ENCODE results near the gene TYRO3. TPM values are rescaled to one million over a fixed set of nuclear protein-coding genes. Genes with fewer than 3 reads are reported as not detected.
A peak's percentile ranks its signal among the peaks of the same experiment; 100 is the strongest.

Gene TYRO3
- total and polyA plus RNA-seq, 2 of the 13 experiments (the other 11 are each of a cell fraction or from before 2014, with no cell fraction given): 24.0 to 43.6 TPM

DNA sequence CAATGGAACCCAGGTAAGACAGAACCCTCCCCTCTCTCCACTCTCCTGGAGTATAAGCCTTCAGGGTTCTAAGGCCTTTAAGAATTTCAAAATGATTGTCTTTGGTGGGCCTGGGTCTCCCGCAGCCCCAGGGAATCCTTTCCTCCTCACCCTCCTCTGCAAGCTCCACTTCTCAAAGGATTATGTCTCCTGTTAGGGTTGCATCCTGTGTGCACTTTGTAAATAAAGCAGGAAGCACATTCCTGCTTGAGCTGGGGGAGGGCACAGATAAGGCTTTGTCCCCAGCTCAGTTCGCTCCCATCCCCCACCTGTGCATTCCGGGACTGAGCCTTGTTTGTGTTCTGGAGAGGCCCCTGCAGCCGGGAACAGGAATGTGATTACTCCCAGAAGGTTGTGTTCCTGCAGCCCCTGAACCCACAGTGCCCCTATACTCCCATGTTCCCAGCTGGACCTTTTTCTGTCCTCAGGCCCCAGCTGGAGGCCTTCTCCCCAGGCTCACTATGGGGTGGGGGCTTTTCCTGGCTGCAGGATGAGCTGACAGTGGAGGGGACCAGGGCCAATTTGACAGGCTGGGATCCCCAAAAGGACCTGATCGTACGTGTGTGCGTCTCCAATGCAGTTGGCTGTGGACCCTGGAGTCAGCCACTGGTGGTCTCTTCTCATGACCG, 9.5 kb downstream of the TYRO3 start (continued):
- TF ChIP-seq, protein P1, sequence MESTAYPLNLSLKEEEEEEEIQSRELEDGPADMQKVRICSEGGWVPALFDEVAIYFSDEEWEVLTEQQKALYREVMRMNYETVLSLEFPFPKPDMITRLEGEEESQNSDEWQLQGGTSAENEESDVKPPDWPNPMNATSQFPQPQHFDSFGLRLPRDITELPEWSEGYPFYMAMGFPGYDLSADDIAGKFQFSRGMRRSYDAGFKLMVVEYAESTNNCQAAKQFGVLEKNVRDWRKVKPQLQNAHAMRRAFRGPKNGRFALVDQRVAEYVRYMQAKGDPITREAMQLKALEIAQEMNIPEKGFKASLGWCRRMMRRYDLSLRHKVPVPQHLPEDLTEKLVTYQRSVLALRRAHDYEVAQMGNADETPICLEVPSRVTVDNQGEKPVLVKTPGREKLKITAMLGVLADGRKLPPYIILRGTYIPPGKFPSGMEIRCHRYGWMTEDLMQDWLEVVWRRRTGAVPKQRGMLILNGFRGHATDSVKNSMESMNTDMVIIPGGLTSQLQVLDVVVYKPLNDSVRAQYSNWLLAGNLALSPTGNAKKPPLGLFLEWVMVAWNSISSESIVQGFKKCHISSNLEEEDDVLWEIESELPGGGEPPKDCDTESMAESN (CRISPR knock-in tag; conservative IDR thresholded peaks at IDR 0.05): 0 out of 2 replicates have a peak, but pooled peaks have one; percentile 54
- TF ChIP-seq KDM6A (CRISPR knock-in tag; IDR thresholded peaks at IDR 0.05; ENCODE audit: low read depth) (peak; percentile 99), MIER2 (CRISPR knock-in tag; IDR thresholded peaks at IDR 0.05) (peak; percentile 74), ZNF180 (CRISPR knock-in tag; IDR thresholded peaks at IDR 0.05; ENCODE audit: borderline replicate concordance, low read depth) (no peak), EED (CRISPR knock-in tag; IDR thresholded peaks at IDR 0.05) (no peak), KLF11 (CRISPR knock-in tag; IDR thresholded peaks at IDR 0.05) (0 out of 2 replicates have a peak, but pooled peaks have one; percentile 20), GTF3A (CRISPR knock-in tag; conservative IDR thresholded peaks at IDR 0.05) (no peak), STAG1 (CRISPR knock-in tag; IDR thresholded peaks at IDR 0.05) (peak; percentile 37; the same call in 1 of the 2 replicates), MAZ (IDR thresholded peaks at IDR 0.05; ENCODE audit: borderline replicate concordance, low read depth, low read length) (peak; percentile 48; the same call in 1 of the 2 replicates), MAZ (CRISPR knock-in tag; IDR thresholded peaks at IDR 0.05; ENCODE audit: low read depth) (no peak), RELA (CRISPR knock-in tag; IDR thresholded peaks at IDR 0.05) (no peak), RBM39 (IDR thresholded peaks at IDR 0.05; ENCODE audit: low read depth, low read length, poor library complexity, severe bottlenecking) (no peak), CBX2 (IDR thresholded peaks at IDR 0.05; ENCODE audit: low read depth, low read length) (no peak), CBX2 (CRISPR knock-in tag; IDR thresholded peaks at IDR 0.05; ENCODE audit: low read depth) (no peak), MAF1 (CRISPR knock-in tag; IDR thresholded peaks at IDR 0.05; ENCODE audit: borderline replicate concordance) (peak; percentile 78; the same call in 1 of the 2 replicates)
- TF ChIP-seq, protein P2, sequence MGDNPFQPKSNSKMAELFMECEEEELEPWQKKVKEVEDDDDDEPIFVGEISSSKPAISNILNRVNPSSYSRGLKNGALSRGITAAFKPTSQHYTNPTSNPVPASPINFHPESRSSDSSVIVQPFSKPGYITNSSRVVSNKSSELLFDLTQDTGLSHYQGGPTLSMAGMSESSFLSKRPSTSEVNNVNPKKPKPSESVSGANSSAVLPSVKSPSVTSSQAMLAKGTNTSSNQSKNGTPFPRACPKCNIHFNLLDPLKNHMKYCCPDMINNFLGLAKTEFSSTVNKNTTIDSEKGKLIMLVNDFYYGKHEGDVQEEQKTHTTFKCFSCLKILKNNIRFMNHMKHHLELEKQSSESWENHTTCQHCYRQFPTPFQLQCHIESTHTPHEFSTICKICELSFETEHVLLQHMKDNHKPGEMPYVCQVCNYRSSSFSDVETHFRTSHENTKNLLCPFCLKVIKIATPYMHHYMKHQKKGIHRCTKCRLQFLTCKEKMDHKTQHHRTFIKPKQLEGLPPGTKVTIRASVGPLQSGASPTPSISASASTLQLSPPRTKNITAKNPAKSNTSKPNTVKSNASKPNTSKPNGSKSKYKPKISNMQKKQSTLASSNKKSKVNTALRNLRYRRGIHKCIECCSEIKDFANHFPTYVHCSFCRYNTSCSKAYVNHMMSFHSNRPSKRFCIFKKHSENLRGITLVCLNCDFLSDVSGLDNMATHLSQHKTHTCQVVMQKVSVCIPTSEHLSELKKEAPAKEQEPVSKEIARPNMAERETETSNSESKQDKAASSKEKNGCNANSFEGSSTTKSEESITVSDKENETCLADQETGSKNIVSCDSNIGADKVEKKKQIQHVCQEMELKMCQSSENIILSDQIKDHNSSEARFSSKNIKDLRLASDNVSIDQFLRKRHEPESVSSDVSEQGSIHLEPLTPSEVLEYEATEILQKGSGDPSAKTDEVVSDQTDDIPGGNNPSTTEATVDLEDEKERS (CRISPR knock-in tag; IDR thresholded peaks at IDR 0.05): peak; percentile 69; the same call in 1 of the 2 replicates
- TF ChIP-seq, protein P3, sequence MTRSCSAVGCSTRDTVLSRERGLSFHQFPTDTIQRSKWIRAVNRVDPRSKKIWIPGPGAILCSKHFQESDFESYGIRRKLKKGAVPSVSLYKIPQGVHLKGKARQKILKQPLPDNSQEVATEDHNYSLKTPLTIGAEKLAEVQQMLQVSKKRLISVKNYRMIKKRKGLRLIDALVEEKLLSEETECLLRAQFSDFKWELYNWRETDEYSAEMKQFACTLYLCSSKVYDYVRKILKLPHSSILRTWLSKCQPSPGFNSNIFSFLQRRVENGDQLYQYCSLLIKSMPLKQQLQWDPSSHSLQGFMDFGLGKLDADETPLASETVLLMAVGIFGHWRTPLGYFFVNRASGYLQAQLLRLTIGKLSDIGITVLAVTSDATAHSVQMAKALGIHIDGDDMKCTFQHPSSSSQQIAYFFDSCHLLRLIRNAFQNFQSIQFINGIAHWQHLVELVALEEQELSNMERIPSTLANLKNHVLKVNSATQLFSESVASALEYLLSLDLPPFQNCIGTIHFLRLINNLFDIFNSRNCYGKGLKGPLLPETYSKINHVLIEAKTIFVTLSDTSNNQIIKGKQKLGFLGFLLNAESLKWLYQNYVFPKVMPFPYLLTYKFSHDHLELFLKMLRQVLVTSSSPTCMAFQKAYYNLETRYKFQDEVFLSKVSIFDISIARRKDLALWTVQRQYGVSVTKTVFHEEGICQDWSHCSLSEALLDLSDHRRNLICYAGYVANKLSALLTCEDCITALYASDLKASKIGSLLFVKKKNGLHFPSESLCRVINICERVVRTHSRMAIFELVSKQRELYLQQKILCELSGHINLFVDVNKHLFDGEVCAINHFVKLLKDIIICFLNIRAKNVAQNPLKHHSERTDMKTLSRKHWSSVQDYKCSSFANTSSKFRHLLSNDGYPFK (CRISPR knock-in tag; IDR thresholded peaks at IDR 0.05; ENCODE audit: borderline replicate concordance): no peak
- TF ChIP-seq, protein P4, sequence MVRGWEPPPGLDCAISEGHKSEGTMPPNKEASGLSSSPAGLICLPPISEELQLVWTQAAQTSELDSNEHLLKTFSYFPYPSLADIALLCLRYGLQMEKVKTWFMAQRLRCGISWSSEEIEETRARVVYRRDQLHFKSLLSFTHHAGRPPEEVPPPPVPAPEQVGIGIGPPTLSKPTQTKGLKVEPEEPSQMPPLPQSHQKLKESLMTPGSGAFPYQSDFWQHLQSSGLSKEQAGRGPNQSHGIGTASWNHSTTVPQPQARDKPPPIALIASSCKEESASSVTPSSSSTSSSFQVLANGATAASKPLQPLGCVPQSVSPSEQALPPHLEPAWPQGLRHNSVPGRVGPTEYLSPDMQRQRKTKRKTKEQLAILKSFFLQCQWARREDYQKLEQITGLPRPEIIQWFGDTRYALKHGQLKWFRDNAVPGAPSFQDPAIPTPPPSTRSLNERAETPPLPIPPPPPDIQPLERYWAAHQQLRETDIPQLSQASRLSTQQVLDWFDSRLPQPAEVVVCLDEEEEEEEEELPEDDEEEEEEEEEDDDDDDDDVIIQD (CRISPR knock-in tag; IDR thresholded peaks at IDR 0.05; ENCODE audit: low read depth): 0 out of 2 replicates have a peak, but pooled peaks have one; percentile 16
- TF ChIP-seq, protein P5, sequence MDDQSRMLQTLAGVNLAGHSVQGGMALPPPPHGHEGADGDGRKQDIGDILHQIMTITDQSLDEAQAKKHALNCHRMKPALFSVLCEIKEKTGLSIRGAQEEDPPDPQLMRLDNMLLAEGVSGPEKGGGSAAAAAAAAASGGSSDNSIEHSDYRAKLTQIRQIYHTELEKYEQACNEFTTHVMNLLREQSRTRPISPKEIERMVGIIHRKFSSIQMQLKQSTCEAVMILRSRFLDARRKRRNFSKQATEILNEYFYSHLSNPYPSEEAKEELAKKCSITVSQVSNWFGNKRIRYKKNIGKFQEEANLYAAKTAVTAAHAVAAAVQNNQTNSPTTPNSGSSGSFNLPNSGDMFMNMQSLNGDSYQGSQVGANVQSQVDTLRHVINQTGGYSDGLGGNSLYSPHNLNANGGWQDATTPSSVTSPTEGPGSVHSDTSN (CRISPR knock-in tag; IDR thresholded peaks at IDR 0.05; ENCODE audit: borderline replicate concordance): no peak

All from HepG2 (cell line).